Mammary epithelial cell (primary cell): ENCODE results near the gene LYRM4.

Source experiments
- EZH2 ChIP-seq: IDR thresholded peaks from 2 replicates; pipeline ENCODE4 v1.6.1; 2012; ENCODE audit warnings: low read length, inconsistent platforms, borderline replicate concordance
- TF ChIP-seq, protein P1 (sequence below), 2 donors: IDR thresholded peaks in 1 of 2; conservative IDR thresholded peaks in 1 of 2; 2 replicates each; pipeline ENCODE4 v1.5.1; 2011 to 2012; ENCODE audit warnings: inconsistent platforms in 2 of 2, low read length in 2 of 2, mild to moderate bottlenecking in 2 of 2, control low read depth in 1 of 2, low read depth in 1 of 2; ENCODE audit not compliant: insufficient read depth in 1 of 2; ENCODE audit errors: extremely low read depth in 1 of 2

DNA sequence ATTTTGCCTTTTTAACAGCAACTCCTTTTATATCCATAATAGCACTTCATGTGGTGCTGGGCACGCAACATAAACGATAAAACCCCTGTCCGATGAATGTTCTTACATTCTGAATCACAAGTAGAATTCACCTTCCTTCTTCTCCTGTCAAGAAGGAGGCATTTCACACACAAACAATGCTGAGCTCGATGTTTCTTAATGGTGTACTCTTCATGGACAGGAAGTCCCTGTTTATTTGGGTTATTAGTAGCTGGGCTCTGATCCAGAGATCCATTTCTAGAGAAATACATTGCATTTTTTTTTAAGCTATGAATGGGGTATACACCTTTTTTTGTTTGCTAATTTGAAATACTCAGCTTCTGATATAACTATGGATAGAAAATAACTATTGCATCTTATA, 93.2 kb downstream of the LYRM4 start:
- TF ChIP-seq, protein P1, sequence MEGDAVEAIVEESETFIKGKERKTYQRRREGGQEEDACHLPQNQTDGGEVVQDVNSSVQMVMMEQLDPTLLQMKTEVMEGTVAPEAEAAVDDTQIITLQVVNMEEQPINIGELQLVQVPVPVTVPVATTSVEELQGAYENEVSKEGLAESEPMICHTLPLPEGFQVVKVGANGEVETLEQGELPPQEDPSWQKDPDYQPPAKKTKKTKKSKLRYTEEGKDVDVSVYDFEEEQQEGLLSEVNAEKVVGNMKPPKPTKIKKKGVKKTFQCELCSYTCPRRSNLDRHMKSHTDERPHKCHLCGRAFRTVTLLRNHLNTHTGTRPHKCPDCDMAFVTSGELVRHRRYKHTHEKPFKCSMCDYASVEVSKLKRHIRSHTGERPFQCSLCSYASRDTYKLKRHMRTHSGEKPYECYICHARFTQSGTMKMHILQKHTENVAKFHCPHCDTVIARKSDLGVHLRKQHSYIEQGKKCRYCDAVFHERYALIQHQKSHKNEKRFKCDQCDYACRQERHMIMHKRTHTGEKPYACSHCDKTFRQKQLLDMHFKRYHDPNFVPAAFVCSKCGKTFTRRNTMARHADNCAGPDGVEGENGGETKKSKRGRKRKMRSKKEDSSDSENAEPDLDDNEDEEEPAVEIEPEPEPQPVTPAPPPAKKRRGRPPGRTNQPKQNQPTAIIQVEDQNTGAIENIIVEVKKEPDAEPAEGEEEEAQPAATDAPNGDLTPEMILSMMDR (conservative IDR thresholded peaks at IDR 0.05 in 1 of 2, IDR thresholded peaks at IDR 0.05 in 1 of 2; ENCODE audit: extremely low read depth in 1 of 2, insufficient read depth in 1 of 2, low read depth in 1 of 2, low read length in 2 of 2): no peak
- no peak for TF ChIP-seq EZH2
